NAMALWA (cell line): ENCODE data around the gene SLC39A1.
"Not testable (repeated sequence)": the region's sequence is repeated elsewhere in the genome, so short reads cannot be mapped to it uniquely, and the experiment has no call there.

ENCODE experiments used
- DNase-seq: peaks from one replicate; pipeline ENCODE4 v3.0.0-alpha.2; 2015; ENCODE audit warnings: low spot score

The SLC39A1 gene, protein sequence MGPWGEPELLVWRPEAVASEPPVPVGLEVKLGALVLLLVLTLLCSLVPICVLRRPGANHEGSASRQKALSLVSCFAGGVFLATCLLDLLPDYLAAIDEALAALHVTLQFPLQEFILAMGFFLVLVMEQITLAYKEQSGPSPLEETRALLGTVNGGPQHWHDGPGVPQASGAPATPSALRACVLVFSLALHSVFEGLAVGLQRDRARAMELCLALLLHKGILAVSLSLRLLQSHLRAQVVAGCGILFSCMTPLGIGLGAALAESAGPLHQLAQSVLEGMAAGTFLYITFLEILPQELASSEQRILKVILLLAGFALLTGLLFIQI

DNA sequence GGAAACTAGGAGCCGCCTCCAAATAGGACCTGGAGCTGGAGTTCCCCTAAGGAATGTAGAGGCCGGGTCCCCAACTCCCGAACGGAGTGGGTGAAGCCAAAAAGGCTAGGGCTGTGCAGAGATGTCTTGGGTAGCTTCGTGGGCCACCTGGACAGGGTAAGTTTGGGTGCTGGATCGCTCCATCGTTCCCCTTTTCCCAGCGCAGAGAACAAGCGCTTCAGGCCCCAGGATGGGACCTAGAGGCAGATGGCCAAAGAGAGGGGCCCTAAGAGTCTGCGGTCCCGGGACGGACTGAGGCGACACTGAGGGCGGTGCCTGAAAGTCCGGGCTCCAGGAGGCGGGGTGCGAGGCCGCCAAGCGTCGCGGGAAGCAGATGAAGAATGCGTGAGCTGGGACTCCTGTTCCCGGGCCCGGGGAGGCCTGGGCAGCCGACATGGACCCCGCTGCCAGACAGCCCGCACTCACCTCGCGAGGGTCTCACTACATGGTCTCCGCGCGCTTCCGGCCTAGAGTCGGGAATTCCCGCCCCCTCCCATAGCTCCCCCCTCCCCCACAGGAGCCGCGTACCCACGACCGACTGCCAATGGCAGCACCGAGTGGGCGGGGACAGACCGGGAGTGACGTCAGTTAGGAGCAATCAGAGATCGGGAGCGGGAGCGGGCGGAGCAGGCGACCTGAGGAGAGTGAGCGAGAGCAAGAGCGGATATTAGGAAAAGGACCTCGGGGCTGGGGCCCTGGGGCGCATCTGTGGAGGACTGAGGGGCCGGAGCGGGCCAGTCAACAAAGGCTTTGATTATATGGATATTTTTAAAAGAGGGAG, at the start of gene SLC39A1:
Gene SLC39A1 (minus strand): TSS at position 508 of the 820 bp plus-strand sequence. CDS start 822 bp downstream, outside the sequence.
- DNase-seq = peak; percentile 97

DNA sequence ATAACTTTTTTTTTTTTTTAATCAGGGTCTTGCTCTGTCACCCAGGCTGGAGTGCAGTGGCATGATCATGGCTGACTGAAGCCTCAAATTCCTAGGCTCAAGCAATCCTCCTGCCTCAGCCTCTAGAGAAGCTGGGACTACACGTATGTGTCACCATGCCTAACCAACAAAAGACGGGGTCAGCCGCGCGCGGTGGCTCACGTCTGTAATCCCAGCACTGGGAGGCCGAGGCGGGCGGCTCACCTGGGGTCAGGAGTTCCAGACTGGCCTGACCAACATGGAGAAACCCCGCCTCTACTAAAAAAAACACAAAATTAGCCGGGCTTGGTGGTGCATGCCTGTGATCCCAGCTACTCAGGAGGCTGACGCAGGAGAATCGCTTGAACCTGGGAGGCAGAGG, 49.2 kb upstream of the SLC39A1 start:
- DNase-seq = not testable (repeated sequence)

DNA sequence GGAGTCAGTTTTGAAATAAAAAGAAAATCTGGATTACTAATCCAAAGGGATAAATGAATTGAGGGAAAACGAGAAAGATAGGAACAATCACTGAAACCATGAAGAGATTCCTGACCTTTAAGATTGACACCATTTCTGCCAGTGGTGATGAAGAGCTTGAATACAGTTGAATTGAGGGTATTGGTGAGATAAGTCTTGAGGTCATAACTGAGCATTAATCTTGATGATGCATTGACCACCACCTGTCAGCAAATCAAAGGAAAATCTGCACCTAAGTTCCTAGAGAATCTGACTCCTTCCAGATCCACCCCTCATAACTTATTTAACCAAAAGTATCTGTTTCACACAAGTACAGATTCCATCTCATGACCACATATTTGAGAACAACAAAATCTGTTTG, 48.8 kb upstream of the SLC39A1 start:
- DNase-seq = no peak

DNA sequence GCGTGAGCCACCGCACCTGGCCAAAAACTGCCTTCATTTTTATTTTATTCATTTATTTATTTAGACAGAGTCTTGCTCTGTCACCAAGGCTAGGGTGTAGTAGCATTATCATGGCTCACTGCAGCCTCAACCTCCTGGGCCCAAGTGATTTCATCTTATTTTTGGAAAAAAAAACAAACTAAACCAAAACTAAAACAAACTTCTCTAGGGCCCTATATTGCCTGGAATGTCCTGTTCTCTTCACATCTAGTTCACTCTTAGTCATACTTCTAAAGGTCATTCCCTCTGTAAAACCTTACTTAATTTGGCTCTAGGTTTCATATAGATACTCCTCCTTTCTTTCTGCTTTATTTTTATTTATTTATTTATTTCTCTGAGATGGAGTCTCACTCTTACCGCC, 42.8 kb upstream of the SLC39A1 start:
- DNase-seq = no peak

GRCh38 chr1:154000420-154000819, 37.1 kb upstream of the SLC39A1 start:
- DNase-seq = no peak

DNA sequence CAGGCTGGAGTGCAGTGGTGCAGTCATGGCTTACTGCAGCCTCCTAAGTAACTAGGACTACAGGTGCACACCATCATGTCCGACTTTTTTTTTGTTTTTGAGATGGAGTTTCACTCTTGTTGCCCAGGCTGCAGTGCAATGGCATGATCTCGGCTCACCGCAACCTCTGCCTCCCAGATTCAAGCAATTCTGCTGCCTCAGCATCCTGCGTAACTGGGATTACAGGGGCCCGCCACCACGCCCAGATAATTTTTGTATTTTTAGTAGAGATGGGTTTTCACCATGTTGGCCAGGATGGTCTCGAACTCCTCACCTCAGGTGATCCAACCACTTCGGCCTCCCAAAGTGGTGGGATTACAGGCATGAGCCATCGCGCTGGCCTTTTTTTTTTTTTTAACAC, 33.5 kb upstream of the SLC39A1 start:
- not testable (repeated sequence) for DNase-seq

DNA sequence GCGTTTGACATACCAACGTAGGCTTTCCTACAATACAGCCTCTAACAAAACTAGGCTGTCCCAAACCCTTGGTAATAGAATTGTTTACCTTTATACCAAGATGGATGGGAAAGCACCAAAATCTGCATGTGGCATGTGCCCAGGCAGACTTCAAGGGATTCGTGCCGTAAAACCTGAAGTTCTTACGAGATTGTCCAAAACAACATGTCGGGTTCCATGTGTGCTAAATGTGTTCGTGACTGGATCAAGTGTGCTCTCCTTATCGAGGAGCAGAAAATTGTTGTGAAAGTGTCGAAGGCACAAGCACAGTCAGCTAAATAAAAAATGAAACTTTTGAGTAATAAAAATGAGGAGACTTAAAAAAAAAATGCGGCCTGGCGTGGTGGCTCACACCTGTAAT, 32.3 kb upstream of the SLC39A1 start:
- no peak for DNase-seq

GRCh38 chr1:153995202-153995601, 31.9 kb upstream of the SLC39A1 start:
- peak; percentile 48 for DNase-seq

- no peak for DNase-seq
These were observed 28.5 kb upstream of the SLC39A1 start for GRCh38 chr1:153991806-153992205.

DNA sequence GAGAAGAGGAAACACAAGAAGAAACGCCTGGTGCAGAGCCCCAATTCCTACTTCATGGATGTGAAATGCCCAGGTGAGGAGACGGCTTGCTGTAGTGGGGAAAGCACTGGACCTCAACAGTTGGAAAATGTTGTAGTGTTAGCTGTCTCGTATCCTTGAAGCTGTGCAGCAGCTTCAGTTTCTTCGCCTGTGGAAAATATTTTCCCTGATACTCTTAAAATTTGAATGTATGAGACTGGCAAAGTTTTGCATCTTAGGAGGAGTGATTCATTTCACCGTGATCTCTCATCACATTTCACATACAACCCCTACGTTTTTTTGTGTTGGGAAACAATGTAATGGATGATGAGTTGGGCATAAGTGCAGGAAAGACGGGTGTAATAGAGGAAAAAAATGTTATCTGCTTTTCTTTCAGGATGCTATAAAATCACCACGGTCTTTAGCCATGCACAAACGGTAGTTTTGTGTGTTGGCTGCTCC, 27.9 kb upstream of the SLC39A1 start:
- DNase-seq = no peak

DNA sequence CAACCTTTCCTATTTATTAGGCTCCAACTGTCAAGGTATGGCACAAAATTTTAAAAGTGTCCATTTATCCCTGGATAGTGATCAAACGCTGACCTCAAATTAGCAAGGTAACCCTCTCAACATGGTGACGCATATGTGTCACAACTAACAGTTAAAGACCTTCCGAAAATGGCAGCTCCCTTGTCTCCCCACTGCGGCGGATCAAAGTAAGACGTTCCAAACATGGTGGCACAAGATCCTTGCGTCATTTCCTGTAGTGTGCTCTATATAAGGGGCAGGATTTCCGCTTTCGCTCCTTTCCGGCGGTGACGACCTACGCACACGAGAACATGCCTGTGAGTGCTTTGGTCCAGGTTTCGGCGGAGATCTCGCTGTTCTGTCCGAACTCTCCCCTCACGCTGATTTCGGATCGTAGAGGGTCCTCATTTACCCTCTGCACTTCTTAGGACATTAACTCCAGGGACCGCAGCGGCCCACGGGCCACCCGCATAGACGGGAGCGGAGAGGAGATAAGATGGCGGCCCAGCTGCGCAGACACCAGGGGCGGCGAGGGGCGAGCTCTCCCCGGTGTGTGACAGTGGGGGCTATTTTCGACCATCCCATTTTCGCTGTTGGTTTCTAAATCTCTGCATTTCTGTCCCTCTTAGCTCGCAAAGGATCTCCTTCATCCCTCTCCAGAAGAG, 27.3 kb upstream of the SLC39A1 start, which contains the start of gene RPS27:
Gene RPS27 (plus strand): TSS at position 295 of the 683 bp plus-strand sequence. CDS start 35 bp downstream, at position 330.
- DNase-seq = peak; percentile 100

DNA sequence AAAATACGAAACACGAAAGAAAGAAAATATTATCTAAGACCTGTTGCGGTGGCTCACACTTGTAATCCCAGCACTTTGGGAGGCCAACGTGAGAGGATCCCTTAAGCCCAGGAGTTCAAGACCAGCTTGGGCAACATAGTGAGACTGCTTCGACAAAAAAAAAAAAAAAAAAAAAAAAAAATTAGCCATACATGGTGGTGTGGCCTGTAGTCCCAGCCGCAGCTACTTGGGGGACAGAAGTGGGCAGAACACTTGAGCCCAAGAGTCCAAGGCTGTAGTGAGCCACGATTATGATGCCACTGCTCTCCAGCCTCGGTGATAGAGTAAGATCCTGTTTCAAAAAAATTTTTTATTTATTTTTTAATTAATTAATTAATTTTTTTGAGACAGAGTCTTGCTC, 24.3 kb upstream of the SLC39A1 start:
- DNase-seq = no peak

- no peak for DNase-seq
These were observed 22.8 kb upstream of the SLC39A1 start, which contains the start of gene RAB13 for GRCh38 chr1:153985941-153986761. Gene RAB13 (minus strand): TSS chr1:153986339. CDS start chr1:153986236, 103 bp downstream.

GRCh38 chr1:153985341-153985912, 22.1 kb upstream of the SLC39A1 start:
- no peak for DNase-seq

DNA sequence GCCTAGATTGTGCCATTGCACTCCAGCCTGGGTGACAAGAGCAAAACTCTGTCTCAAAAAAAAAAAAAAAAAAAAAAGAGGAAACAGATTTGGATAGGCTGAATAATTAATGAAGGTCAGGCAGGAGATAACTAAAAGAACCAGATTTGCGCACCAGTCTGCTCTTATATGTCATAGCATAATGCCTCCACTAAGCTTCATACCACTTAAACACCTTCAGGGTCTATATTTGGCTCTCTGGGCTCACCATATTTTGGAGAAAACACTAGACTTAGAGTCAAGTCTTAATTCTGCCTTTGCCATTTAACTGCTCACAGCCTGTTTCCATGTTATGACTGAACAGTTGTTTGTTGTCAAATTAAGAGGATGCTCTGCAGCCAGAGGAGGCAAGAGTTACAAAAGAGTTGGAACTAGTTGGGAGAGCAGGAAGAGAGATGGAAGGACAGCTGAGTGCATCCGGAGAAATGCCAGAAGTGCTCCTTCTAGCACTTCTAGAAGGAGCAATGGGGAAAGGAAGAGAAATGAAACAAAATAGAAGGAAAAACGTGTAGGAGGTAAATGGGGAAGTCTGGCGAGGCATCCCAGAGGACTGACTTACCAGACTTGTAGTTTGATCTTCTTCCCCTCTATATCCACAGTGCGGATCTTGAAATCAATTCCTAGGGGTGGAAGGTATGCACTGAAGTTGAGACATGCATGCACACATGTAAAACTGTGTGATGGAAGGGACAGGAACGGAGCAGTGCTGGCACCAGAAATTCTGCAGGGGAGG, 21.0 kb upstream of the SLC39A1 start:
- DNase-seq = peak; percentile 53

GRCh38 chr1:153981735-153982134, 18.4 kb upstream of the SLC39A1 start:
- DNase-seq = not testable (repeated sequence)

GRCh38 chr1:153979091-153979490, 15.8 kb upstream of the SLC39A1 start:
- not testable (repeated sequence) for DNase-seq

- DNase-seq = no peak
These were observed 15.1 kb upstream of the SLC39A1 start for GRCh38 chr1:153978274-153978909.
